Adrenal gland (tissue), 12 donors: ENCODE results near the gene AQP10. TPM values are rescaled to one million over a fixed set of nuclear protein-coding genes. Genes with fewer than 3 reads are reported as not detected.
"Not testable (repeated sequence)": the region's sequence is repeated elsewhere in the genome, so short reads cannot be mapped to it uniquely, and the experiment has no call there.

ENCODE experiments used
- DNase-seq, 7 donors: peaks; one replicate each; pipeline ENCODE4 v3.0.0-alpha.2; 2019 to 2020
- H3K27ac ChIP-seq, 5 donors: fragments of 200-600 bp; sonication (generic) in 4 of 5; 1 replicate in 3 of 5; 2 replicates in 2 of 5; pipeline versions ENCODE4 v1.5.1 to v1.8.0; 2016 to 2020; ENCODE audit warnings: mild to moderate bottlenecking in 1 of 5
- H3K27me3 ChIP-seq: fragments of 200-600 bp; 2 replicates; pipeline ENCODE4 v1.8.0; 2021
- H3K36me3 ChIP-seq, 2 donors: fragments of 200-600 bp; replicated peaks in 1 of 2; 1 replicate in 1 of 2; 2 replicates in 1 of 2; pipeline versions ENCODE4 v1.5.1 to v1.8.0; 2018 to 2022
- H3K4me1 ChIP-seq, 2 donors: fragments of 200-600 bp; replicated peaks in 1 of 2; 1 replicate in 1 of 2; 2 replicates in 1 of 2; pipeline versions ENCODE4 v1.5.1 to v1.8.0; 2018 to 2021
- H3K4me3 ChIP-seq, 4 donors: fragments of 200-600 bp; sonication (generic) in 3 of 4; one replicate each; pipeline ENCODE4 v1.5.1; 2016 to 2018
- H3K9me3 ChIP-seq, 3 donors: fragments of 200-600 bp; sonication (generic) in 1 of 3; replicated peaks in 1 of 3; 1 replicate in 2 of 3; 2 replicates in 1 of 3; pipeline versions ENCODE4 v1.5.1 to v1.8.0; 2016 to 2021
- POLR2A ChIP-seq, 2 donors: fragments of 450-650 bp; IDR thresholded peaks; one replicate each; pipeline ENCODE4 v1.6.1; 2017; ENCODE audit warnings: antibody characterized with exemption in 2 of 2, mild to moderate bottlenecking in 2 of 2, moderate library complexity in 1 of 2
- WGBS, 4 donors: extraction: QIAGEN DNeasy Blood & Tissue Kit in 2 of 4; methylation state at CpG; one replicate each; pipeline versions ENCODE4 v1.1.5 to v1.1.7; 2013 to 2017; 5-methylcytosine and 5-hydroxymethylcytosine counted together
- intact Hi-C, 2 donors: fragments of 100-400 bp; cut with DNase I; formaldehyde crosslinking; loops; one replicate each; pipeline versions ENCODE4 v1.14.1 to v1.15.0; 2022 to 2023
- polyA plus RNA-seq, 3 donors: library from polyadenylated mRNA; stranded (reverse); fragments of 200-250 nt in 2 of 3; fragments of 350-450 nt in 1 of 3; fragmentation: Illumina TruSeq in 1 of 3; extraction: RNeasy Lipid Tissue Mini Kit (QIAGEN cat#74804) in 1 of 3; gene quantifications; one replicate each; pipeline ENCODE4 v1.2.3, GENCODE V29; 2013 to 2014
- total RNA-seq, 9 donors: library from RNA; depleted of rRNA in 4 of 9; stranded (reverse); fragments of >200 nt in 4 of 9; fragments of 120-200 nt in 1 of 9; fragmentation: NEBNext Ultra II Directional in 1 of 9; extraction: Animal tissue kit (Norgen Biotek cat#: 25700) in 1 of 9; gene quantifications; one replicate each; pipeline versions ENCODE4 v1.1.0 to v1.2.4, GENCODE V29; 2013 to 2023
- TF ChIP-seq, protein P1 (sequence below), 6 experiments: fragments of 450-650 bp in 4 of 6; fragments of 200-600 bp in 2 of 6; sonication (generic) in 1 of 6; IDR thresholded peaks; 1 replicate in 5 of 6; 2 replicates in 1 of 6; pipeline versions ENCODE4 v1.5.1 to v1.8.0; 2016 to 2021; ENCODE audit warnings: antibody characterized with exemption in 6 of 6, mild to moderate bottlenecking in 2 of 6, moderate library complexity in 1 of 6
- donor health status: healthy with polysubstance abuse.
- donor health status: Bipolar disorder and iron deficiency.
- donor health status: DM: yes; HTN: yes; CAD: no.
- donor health status: DM: no; HTN: no; CAD: no.
- donor health status: DM: no; HTN: no; CAD: no.
- donor health status: DM: yes; HTN: yes; CAD: no.

The AQP10 gene
- total and polyA plus RNA-seq, 12 donors, result 0.06 TPM; not detected in 11

DNA sequence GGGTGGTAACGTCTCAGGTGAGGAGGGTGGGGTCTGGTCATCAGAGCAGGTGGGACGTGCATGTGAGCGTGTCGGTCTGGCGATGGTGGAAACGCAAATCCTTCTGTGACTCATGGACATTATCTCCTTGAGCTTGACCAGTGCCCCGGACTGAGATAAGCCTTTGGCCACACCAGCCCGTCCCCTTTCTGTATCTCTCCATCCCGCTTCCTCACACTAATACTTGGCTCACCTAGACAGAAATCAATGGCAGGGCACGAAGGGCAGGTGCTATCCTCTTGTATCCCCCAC is 7.9 kb upstream of the AQP10 start:
- WGBS, 4 donors, result 81 to 86% (median 84%) methylated on average over 9 to 10 of the region's 10 CpGs

GRCh38 chr1:154314226-154314625 is 6.7 kb upstream of the AQP10 start:
- H3K4me3 ChIP-seq, H3K36me3 ChIP-seq, H3K4me1 ChIP-seq, H3K27ac ChIP-seq, intact Hi-C loops, H3K27me3 ChIP-seq, H3K9me3 ChIP-seq, DNase-seq: not testable (repeated sequence)
- WGBS, 4 donors, result 71 to 82% (median 77%) methylated on average over 3 of the region's 3 CpGs

More for the DNA sequence above, 7.9 kb upstream of the AQP10 start:
- Histone ChIP-seq H3K36me3 (no peaks in the 10 kb centered on the region), H3K9me3 (peaks cover 0 to 4% (median 0%) of the 10 kb centered on the region in 3 donors), H3K4me1 (no peaks in the 10 kb centered on the region), H3K27me3 (no peaks in the 10 kb centered on the region), H3K4me3 (no peak overlapping the region), H3K27ac (no peak overlapping the region)
- intact Hi-C loops, result no loop called here
- DNase-seq, result no peak
- TF ChIP-seq, protein P1, sequence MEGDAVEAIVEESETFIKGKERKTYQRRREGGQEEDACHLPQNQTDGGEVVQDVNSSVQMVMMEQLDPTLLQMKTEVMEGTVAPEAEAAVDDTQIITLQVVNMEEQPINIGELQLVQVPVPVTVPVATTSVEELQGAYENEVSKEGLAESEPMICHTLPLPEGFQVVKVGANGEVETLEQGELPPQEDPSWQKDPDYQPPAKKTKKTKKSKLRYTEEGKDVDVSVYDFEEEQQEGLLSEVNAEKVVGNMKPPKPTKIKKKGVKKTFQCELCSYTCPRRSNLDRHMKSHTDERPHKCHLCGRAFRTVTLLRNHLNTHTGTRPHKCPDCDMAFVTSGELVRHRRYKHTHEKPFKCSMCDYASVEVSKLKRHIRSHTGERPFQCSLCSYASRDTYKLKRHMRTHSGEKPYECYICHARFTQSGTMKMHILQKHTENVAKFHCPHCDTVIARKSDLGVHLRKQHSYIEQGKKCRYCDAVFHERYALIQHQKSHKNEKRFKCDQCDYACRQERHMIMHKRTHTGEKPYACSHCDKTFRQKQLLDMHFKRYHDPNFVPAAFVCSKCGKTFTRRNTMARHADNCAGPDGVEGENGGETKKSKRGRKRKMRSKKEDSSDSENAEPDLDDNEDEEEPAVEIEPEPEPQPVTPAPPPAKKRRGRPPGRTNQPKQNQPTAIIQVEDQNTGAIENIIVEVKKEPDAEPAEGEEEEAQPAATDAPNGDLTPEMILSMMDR (IDR thresholded peaks at IDR 0.05), result no peak
- TF ChIP-seq POLR2A (IDR thresholded peaks at IDR 0.05), result no peak

GRCh38 chr1:154316704-154317103 is 4.2 kb upstream of the AQP10 start:
- 82 to 91% (median 84%) methylated on average over 1 of the region's 1 CpG for WGBS, 4 donors
- Histone ChIP-seq H3K27ac (no peak overlapping the region), H3K27me3 (no peaks in the 10 kb centered on the region), H3K4me1 (no peaks in the 10 kb centered on the region), H3K36me3 (no peaks in the 10 kb centered on the region), H3K4me3 (no peak overlapping the region), H3K9me3 (peaks cover 0 to 4% (median 0%) of the 10 kb centered on the region in 3 donors)
- no peak for DNase-seq
- intact Hi-C loops, result no loop called here
- TF ChIP-seq, protein P1 (IDR thresholded peaks at IDR 0.05), result no peak
- no peak for TF ChIP-seq POLR2A (IDR thresholded peaks at IDR 0.05)

- 55 to 63% (median 56%) methylated on average over 4 of the region's 4 CpGs for WGBS, 4 donors
- Histone ChIP-seq H3K9me3 (peaks cover 0 to 4% (median 0%) of the 10 kb centered on the region in 3 donors), H3K27ac (no peak overlapping the region), H3K27me3 (no peaks in the 10 kb centered on the region), H3K36me3 (no peaks in the 10 kb centered on the region), H3K4me3 (no peak overlapping the region), H3K4me1 (no peaks in the 10 kb centered on the region)
- peak in 2 of 7 donors; percentile 42 to 51 for DNase-seq
- no peak for TF ChIP-seq POLR2A (IDR thresholded peaks at IDR 0.05)
- TF ChIP-seq, protein P1 (IDR thresholded peaks at IDR 0.05), result no peak
- intact Hi-C loops, result no loop called here
Measured at GRCh38 chr1:154318386-154318785, 2.5 kb upstream of the AQP10 start.

- H3K27ac ChIP-seq, DNase-seq, H3K36me3 ChIP-seq, intact Hi-C loops, H3K9me3 ChIP-seq, H3K4me3 ChIP-seq, H3K27me3 ChIP-seq: not testable (repeated sequence)
- H3K4me1 ChIP-seq, result peaks cover 8 to 18% of the 10 kb centered on the region in 2 donors
Measured at GRCh38 chr1:154321609-154321934, 679 bp downstream of the AQP10 start.
